ENCODE results near the gene PCDH9. TPM values are rescaled to one million over a fixed set of nuclear protein-coding genes. Genes with fewer than 3 reads are reported as not detected.

The PCDH9 gene
- total RNA-seq, 1 donor from 2014 or later: 29.7 TPM

DNA sequence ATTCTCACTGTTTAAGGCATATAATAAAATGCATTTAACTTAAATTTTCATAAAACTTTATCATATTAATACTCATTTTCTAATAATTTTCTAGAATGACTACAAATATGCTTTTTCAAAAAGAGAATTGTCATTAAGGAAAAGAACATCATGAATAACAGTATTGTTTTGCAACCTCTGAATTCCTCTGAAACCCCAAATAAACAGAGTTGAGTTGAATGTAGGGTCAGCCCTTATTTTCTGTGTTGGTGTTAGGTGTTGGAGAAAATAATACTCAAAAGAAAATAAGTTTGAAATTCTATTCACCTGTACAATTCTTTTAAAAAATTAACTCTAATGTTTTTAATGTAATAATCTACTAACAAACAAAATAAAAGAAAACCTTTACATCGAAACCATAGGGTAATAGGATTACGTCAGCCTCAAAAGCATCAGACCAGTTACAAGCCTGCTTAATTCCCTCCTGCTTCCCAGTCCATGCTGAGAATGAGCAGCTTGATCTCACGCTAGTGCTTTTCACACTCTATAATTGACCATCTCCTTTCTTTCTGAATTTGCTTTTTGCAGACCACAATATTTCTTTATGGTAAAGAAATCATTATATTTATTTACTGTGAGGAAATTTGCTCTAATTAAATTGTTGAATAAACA, 160.9 kb downstream of the PCDH9 start:
- TF ChIP-seq, protein P1, sequence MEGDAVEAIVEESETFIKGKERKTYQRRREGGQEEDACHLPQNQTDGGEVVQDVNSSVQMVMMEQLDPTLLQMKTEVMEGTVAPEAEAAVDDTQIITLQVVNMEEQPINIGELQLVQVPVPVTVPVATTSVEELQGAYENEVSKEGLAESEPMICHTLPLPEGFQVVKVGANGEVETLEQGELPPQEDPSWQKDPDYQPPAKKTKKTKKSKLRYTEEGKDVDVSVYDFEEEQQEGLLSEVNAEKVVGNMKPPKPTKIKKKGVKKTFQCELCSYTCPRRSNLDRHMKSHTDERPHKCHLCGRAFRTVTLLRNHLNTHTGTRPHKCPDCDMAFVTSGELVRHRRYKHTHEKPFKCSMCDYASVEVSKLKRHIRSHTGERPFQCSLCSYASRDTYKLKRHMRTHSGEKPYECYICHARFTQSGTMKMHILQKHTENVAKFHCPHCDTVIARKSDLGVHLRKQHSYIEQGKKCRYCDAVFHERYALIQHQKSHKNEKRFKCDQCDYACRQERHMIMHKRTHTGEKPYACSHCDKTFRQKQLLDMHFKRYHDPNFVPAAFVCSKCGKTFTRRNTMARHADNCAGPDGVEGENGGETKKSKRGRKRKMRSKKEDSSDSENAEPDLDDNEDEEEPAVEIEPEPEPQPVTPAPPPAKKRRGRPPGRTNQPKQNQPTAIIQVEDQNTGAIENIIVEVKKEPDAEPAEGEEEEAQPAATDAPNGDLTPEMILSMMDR (IDR thresholded peaks at IDR 0.05; ENCODE audit: unreplicated experiment): no peak
- H3K4me1 Mint-ChIP-seq: peaks cover 2% of the 10 kb centered on the region
- H3K27me3 Mint-ChIP-seq (ENCODE audit: low read depth): no peaks in the 10 kb centered on the region
- no peak overlapping the region for H3K27ac Mint-ChIP-seq
- H3K9me3 Mint-ChIP-seq: no peaks in the 10 kb centered on the region
- no peak for DNase-seq (ENCODE audit: low spot score in 2 of 2, unreplicated experiment in 2 of 2)
- H3K36me3 Mint-ChIP-seq: no peaks in the 10 kb centered on the region
- H3K4me3 Mint-ChIP-seq: no peak overlapping the region

DNA sequence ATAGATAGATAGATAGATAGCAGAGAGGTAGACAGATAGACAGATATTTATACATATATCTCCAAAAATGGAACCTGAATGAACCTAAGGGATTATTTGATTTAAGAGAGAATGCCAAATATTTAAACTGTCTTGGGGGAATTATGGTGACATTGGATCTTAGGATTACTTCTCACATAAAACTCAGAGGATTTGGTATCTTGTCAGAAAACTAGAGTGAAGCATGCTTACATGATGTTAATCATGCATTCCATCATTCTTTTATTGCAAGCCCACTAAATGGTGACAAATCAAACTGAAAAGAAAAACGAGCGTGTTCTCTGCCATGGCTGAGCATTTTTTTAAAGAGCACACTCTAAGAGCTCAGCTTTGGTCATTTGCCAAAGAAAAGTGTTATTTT, 165.2 kb downstream of the PCDH9 start:
- no peaks in the 10 kb centered on the region for H3K36me3 Mint-ChIP-seq
- H3K27ac Mint-ChIP-seq: no peak overlapping the region
- H3K4me1 Mint-ChIP-seq: peaks cover 7% of the 10 kb centered on the region
- H3K9me3 Mint-ChIP-seq: no peaks in the 10 kb centered on the region
- TF ChIP-seq, protein P1 (IDR thresholded peaks at IDR 0.05; ENCODE audit: unreplicated experiment): no peak
- no peak overlapping the region for H3K4me3 Mint-ChIP-seq
- DNase-seq (ENCODE audit: low spot score in 2 of 2, unreplicated experiment in 2 of 2): no peak
- H3K27me3 Mint-ChIP-seq (ENCODE audit: low read depth): no peaks in the 10 kb centered on the region

DNA sequence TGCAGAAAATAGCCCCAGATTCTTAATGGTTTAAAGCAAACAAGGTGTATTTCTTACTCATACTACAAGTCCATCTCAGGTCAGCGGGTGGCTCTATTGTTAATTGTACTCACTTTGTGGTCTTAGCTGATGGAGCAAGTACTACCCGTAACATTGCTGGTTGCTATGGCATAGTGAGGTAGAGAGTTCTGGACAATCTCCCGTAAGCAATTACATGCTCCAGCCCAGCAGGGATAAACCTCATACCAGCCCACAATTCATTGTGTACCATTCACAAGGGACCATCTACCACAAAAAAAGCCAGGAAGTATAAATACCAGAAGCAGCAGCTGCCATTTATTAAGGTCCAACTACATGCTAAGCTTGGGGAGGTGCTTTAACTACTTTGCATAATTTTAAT, 167.1 kb downstream of the PCDH9 start:
- no peak for DNase-seq (ENCODE audit: low spot score in 2 of 2, unreplicated experiment in 2 of 2)
- Mint-ChIP-seq H3K9me3 (no peaks in the 10 kb centered on the region), H3K4me1 (peaks cover 6% of the 10 kb centered on the region), H3K27me3 (ENCODE audit: low read depth) (no peaks in the 10 kb centered on the region), H3K4me3 (no peak overlapping the region), H3K27ac (no peak overlapping the region), H3K36me3 (no peaks in the 10 kb centered on the region)
- TF ChIP-seq, protein P1 (IDR thresholded peaks at IDR 0.05; ENCODE audit: unreplicated experiment): no peak

DNA sequence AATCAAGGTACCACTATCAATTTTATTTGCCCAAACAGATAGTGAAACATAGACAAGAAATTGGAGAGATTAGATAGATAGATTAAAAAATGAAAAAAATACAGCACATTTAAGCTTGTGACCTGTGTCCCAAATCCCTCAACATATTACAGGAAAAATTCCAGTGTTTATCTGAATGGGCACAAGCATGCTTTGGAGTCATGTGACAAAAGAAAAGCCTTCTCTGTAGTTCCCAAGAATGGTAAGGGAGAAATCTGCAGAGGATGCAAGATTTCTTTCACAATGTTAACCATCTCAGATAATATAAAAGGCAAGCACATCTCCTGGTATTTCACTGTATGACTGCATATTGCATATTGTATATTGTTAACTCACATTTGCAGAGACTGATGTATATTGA, 168.0 kb downstream of the PCDH9 start:
- no peaks in the 10 kb centered on the region for H3K36me3 Mint-ChIP-seq
- TF ChIP-seq, protein P1 (IDR thresholded peaks at IDR 0.05; ENCODE audit: unreplicated experiment): no peak
- DNase-seq (ENCODE audit: low spot score in 2 of 2, unreplicated experiment in 2 of 2): no peak
- peak overlapping the region; percentile 54 for H3K27ac Mint-ChIP-seq
- no peaks in the 10 kb centered on the region for H3K27me3 Mint-ChIP-seq (ENCODE audit: low read depth)
- H3K4me3 Mint-ChIP-seq: no peak overlapping the region
- H3K9me3 Mint-ChIP-seq: no peaks in the 10 kb centered on the region
- peaks cover 6% of the 10 kb centered on the region for H3K4me1 Mint-ChIP-seq

DNA sequence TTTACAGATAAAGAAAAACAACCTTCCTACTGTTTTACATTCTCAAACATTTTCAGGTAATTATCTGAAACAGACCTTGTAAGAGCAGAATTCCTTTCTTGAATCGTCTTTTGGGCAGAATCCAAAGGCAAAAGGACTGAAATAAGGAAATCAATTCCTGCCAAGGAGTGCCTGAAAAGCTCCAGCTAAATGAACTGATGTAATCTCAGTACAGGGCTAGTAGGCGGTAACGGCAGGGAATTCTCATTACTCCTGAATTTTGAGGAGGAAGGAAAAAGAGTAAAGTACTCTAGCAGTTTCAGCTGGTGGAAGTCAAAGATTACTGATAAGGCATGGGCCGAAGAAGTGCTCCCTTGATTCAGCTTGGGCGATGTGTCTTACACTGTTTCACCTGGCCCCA, 168.4 kb downstream of the PCDH9 start:
- H3K9me3 Mint-ChIP-seq: no peaks in the 10 kb centered on the region
- peaks cover 6% of the 10 kb centered on the region for H3K4me1 Mint-ChIP-seq
- H3K27ac Mint-ChIP-seq: peak overlapping the region; percentile 54
- TF ChIP-seq, protein P1 (IDR thresholded peaks at IDR 0.05; ENCODE audit: unreplicated experiment): no peak
- H3K27me3 Mint-ChIP-seq (ENCODE audit: low read depth): no peaks in the 10 kb centered on the region
- H3K4me3 Mint-ChIP-seq: no peak overlapping the region
- no peaks in the 10 kb centered on the region for H3K36me3 Mint-ChIP-seq
- DNase-seq (ENCODE audit: low spot score in 2 of 2, unreplicated experiment in 2 of 2): no peak
